A549 treated with Hydrocortisone at 1 μM for 4 hours (cell line): ENCODE measurements around the gene SELENOT. TPM values are rescaled to one million over a fixed set of nuclear protein-coding genes. Genes with fewer than 3 reads are reported as not detected.

Experiments used
- total RNA-seq: library from RNA; stranded (reverse); fragments of 200-300 nt; extraction: Qiagen RNA extraction; gene quantifications from 5 replicates; pipeline ENCODE4 v1.2.3, GENCODE V29; 2022

SELENOT gene, protein sequence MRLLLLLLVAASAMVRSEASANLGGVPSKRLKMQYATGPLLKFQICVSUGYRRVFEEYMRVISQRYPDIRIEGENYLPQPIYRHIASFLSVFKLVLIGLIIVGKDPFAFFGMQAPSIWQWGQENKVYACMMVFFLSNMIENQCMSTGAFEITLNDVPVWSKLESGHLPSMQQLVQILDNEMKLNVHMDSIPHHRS
- 94.4 to 112 TPM (median 110 TPM) in 5 replicates for total RNA-seq

GRCh38 chr3:150603153-150603979 lies at the start of gene SELENOT:
Gene SELENOT, plus strand, starts transcription at chr3:150603321. Its CDS starts 42 bp downstream, at chr3:150603363.

Other genes starting within 250 kb of the SELENOT start
- 16.0 to 21.2 TPM (median 17.8 TPM) in 5 replicates for gene TSC22D2, start 195.0 kb upstream of the SELENOT start, total RNA-seq
- gene SERP1, start 56.8 kb upstream of the SELENOT start, total RNA-seq, result 50.5 to 103 TPM (median 94.7 TPM) in 5 replicates
- gene EIF2A, start 56.5 kb upstream of the SELENOT start, total RNA-seq, result 66.7 to 87.8 TPM (median 69.0 TPM) in 5 replicates
- 0.07 TPM in 1 of 5 replicates, not detected in the others for gene ERICH6, start 100.6 kb downstream of the SELENOT start, total RNA-seq
- 12.8 to 18.9 TPM (median 17.8 TPM) in 5 replicates for gene SIAH2, start 159.8 kb downstream of the SELENOT start, total RNA-seq